ENCODE measurements around the gene TXNDC8.

DNA sequence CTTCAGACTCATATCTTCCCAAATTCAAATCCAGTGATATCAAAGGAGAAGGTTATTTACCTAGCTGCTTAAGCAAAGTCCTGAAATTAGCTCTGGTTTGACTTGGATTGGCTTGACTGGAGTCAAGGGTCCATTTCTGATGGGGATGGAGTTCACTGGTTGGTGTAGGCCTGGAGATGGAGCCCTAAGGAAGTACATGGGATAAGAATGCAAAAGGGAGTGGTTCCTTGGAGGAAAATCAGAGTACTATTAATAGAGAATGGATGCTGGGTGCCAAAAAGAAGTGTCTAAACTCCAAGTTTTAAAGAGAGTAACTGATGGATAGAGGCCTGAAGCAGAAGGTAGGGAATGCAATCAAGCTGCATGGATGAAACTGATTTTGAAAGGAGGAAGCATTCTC, 13.8 kb downstream of the TXNDC8 start:
- TF ChIP-seq, protein P1, sequence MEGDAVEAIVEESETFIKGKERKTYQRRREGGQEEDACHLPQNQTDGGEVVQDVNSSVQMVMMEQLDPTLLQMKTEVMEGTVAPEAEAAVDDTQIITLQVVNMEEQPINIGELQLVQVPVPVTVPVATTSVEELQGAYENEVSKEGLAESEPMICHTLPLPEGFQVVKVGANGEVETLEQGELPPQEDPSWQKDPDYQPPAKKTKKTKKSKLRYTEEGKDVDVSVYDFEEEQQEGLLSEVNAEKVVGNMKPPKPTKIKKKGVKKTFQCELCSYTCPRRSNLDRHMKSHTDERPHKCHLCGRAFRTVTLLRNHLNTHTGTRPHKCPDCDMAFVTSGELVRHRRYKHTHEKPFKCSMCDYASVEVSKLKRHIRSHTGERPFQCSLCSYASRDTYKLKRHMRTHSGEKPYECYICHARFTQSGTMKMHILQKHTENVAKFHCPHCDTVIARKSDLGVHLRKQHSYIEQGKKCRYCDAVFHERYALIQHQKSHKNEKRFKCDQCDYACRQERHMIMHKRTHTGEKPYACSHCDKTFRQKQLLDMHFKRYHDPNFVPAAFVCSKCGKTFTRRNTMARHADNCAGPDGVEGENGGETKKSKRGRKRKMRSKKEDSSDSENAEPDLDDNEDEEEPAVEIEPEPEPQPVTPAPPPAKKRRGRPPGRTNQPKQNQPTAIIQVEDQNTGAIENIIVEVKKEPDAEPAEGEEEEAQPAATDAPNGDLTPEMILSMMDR (IDR thresholded peaks at IDR 0.05) = no peak
- TF ChIP-seq EP300 (IDR thresholded peaks at IDR 0.05) = no peak

Data from esophagus muscularis mucosa (tissue), 3 donors.